GM13976 (cell line): Measurements from ENCODE around the gene ANGEL2.
"Not testable (repeated sequence)": the region's sequence is repeated elsewhere in the genome, so short reads cannot be mapped to it uniquely, and the experiment has no call there.

Source experiments
- DNase-seq: peaks from one replicate; pipeline ENCODE4 v3.0.0; 2012; ENCODE audit warnings: low spot score
- in situ Hi-C: fragments of 300-500 bp; cut with MboI; formaldehyde crosslinking; loops from one replicate; pipeline ENCODE4 v1.12.0; 2022; ENCODE audit warnings: low sequenced_read_pairs, mixed read lengths, inconsistent platforms; ENCODE audit not compliant: unreplicated experiment
- TF ChIP-seq, protein P1 (sequence below): IDR thresholded peaks from 2 replicates; pipeline ENCODE4 v1.5.1; 2012; ENCODE audit warnings: borderline replicate concordance, mild to moderate bottlenecking; ENCODE audit not compliant: insufficient read depth; ENCODE audit errors: extremely low read depth, missing control alignments, control extremely low read depth

ANGEL2 gene

DNA sequence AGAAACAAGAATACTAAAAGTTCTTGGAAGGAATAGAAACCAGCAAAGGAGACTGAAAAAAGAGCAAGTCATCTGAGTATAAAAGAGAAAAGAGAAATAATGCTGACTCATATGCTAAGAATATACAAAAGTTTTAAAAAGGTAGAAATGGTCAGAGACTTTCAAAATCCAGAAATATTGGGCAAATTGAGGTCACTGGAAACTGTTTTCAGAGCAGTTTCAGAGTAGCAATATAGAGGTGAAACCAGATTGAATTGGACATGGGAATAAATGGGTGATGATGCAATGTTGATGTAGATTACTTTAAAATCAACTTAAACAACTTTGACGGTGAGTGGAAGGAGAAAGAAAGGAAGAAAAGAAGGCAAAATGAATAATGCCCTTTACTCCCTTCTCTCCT, 33.6 kb upstream of the ANGEL2 start:
- in situ Hi-C loops = no loop called here
- DNase-seq = no peak
- TF ChIP-seq, protein P1, sequence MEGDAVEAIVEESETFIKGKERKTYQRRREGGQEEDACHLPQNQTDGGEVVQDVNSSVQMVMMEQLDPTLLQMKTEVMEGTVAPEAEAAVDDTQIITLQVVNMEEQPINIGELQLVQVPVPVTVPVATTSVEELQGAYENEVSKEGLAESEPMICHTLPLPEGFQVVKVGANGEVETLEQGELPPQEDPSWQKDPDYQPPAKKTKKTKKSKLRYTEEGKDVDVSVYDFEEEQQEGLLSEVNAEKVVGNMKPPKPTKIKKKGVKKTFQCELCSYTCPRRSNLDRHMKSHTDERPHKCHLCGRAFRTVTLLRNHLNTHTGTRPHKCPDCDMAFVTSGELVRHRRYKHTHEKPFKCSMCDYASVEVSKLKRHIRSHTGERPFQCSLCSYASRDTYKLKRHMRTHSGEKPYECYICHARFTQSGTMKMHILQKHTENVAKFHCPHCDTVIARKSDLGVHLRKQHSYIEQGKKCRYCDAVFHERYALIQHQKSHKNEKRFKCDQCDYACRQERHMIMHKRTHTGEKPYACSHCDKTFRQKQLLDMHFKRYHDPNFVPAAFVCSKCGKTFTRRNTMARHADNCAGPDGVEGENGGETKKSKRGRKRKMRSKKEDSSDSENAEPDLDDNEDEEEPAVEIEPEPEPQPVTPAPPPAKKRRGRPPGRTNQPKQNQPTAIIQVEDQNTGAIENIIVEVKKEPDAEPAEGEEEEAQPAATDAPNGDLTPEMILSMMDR = no peak

- DNase-seq, in situ Hi-C loops: not testable (repeated sequence)
Observed at GRCh38 chr1:213045321-213046226, 29.9 kb upstream of the ANGEL2 start.

GRCh38 chr1:213041443-213041842, 25.8 kb upstream of the ANGEL2 start:
- in situ Hi-C loops = no loop called here
- TF ChIP-seq, protein P1 = no peak
- DNase-seq = no peak

DNA sequence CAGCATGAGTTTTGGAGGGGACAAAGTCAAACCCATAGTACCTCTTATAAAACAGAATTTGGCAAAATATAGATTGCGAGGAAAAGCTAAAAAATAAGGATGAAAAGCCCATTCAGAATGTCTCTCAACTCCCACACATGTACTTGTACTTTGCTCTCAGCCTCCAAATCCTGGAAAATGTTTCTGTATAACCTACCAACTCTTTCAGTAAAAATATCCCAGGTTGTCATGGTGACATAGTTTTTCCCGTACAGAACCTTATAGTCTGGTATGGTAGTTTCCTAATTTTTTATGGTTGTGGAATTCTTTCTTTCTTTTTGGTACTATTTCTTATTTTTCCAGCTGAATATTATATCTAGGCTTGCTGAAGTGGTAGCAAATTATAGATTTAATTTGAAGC, 19.9 kb upstream of the ANGEL2 start:
- TF ChIP-seq, protein P1 = no peak
- in situ Hi-C loops = no loop called here
- no peak for DNase-seq

DNA sequence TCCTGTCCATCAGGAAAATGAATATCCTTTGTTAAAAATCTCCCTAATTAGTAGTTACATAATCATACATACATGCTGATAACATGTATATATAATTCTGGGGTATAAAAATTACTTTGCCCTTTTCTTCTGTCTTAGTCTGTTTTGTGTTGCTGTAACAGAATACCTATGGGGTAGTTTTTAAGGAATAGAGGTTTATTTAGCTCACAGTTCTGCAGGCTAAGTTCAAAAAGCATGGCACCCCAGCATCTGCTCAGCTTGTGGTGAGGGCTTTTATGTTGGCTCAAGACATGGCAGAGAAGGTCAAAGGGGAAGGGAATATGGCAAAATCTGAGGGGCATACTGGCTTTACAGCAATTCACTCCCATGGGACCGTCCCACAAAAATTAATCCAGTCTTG, 19.0 kb upstream of the ANGEL2 start:
- no peak for DNase-seq
- TF ChIP-seq, protein P1 = no peak
- in situ Hi-C loops = no loop called here

GRCh38 chr1:213032651-213033050, 17.0 kb upstream of the ANGEL2 start:
- no peak for DNase-seq
- TF ChIP-seq, protein P1 = no peak
- in situ Hi-C loops = no loop called here

DNA sequence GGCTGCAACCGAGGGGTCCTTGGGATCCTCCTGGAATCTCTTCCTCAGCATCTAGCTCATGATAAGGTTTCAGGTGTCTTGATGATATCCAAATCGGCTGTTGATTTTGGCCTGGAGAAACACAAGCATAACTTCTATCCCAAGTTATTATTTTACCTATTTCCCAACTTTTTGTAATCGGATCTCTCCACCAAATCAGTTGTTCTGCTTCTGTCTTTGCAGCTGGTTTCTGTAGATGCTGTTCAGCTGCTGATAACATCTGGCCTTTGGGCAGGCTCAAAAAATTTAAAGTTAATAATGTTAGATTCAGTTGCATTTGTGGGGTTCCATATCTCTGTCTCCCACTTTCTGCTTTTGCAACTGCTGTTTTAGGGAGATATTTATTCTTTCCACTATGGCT, 11.4 kb upstream of the ANGEL2 start:
- in situ Hi-C loops = not testable (repeated sequence)

More for the DNA sequence above, 11.4 kb upstream of the ANGEL2 start:
- not testable (repeated sequence) for DNase-seq
